ENCODE measurements around the gene RNF113A. TPM values are rescaled to one million over a fixed set of nuclear protein-coding genes. Genes with fewer than 3 reads are reported as not detected.
"Not testable (repeated sequence)": the region's sequence is repeated elsewhere in the genome, so short reads cannot be mapped to it uniquely, and the experiment has no call there.

The RNF113A gene
- total RNA-seq, 1 experiment from 2014 or later = 18.1 TPM

DNA sequence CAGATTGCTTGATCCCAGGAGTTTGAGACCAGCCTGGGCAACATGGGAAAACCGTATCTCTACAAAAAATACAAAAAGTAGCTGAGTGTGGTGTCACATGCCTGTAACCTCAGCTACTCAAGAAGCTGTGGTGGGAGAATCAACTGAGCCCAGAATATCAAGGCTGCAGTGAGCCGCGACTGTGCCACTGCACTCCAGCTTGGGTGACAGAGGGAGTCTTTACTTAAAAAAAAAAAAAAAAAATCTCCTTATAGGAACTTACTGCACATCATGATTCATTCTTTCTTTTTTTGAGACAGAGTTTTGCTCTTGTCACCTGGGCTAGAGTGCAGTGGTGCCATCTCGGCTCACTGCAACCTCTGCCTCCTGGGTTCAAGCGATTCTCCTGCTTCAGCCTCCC, 43.1 kb downstream of the RNF113A start:
- TF ChIP-seq, protein P1, sequence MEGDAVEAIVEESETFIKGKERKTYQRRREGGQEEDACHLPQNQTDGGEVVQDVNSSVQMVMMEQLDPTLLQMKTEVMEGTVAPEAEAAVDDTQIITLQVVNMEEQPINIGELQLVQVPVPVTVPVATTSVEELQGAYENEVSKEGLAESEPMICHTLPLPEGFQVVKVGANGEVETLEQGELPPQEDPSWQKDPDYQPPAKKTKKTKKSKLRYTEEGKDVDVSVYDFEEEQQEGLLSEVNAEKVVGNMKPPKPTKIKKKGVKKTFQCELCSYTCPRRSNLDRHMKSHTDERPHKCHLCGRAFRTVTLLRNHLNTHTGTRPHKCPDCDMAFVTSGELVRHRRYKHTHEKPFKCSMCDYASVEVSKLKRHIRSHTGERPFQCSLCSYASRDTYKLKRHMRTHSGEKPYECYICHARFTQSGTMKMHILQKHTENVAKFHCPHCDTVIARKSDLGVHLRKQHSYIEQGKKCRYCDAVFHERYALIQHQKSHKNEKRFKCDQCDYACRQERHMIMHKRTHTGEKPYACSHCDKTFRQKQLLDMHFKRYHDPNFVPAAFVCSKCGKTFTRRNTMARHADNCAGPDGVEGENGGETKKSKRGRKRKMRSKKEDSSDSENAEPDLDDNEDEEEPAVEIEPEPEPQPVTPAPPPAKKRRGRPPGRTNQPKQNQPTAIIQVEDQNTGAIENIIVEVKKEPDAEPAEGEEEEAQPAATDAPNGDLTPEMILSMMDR (conservative IDR thresholded peaks at IDR 0.05; ENCODE audit: low read depth, low read length) = no peak
- no peak for TF ChIP-seq EZH2 (IDR thresholded peaks at IDR 0.05; ENCODE audit: borderline replicate concordance, low read depth, low read length, poor library complexity, severe bottlenecking)
- no TSS peak for BruUV-seq (replicated peaks)
- ChIA-PET POLR2A (ENCODE audit: low non-redundant PET) (no interaction called here), CTCF (no interaction called here)
- H3K27ac ChIP-seq (ENCODE audit: low read depth, low read length, poor library complexity, severe bottlenecking) = no peak overlapping the region
- no peak overlapping the region for H3K4me3 ChIP-seq (ENCODE audit: low read depth, low read length, poor library complexity, severe bottlenecking)
- H3K27me3 ChIP-seq (replicated peaks; ENCODE audit: insufficient read depth, low read depth, low read length, poor library complexity) = no peaks in the 10 kb centered on the region
- no peaks in the 10 kb centered on the region for H3K4me1 ChIP-seq (ENCODE audit: insufficient read depth, low read length, poor library complexity, severe bottlenecking)
- H3K36me3 ChIP-seq (ENCODE audit: insufficient read depth, low read length, poor library complexity, severe bottlenecking) = peaks cover 2% of the 10 kb centered on the region
- no peak for DNase-seq (ENCODE audit: low spot score)
- H3K9me3 ChIP-seq (ENCODE audit: low read depth, low read length, poor library complexity, severe bottlenecking) = no peaks in the 10 kb centered on the region
- intact Hi-C loops (cut with micrococcal nuclease; ENCODE audit: unreplicated experiment) = no loop called here

DNA sequence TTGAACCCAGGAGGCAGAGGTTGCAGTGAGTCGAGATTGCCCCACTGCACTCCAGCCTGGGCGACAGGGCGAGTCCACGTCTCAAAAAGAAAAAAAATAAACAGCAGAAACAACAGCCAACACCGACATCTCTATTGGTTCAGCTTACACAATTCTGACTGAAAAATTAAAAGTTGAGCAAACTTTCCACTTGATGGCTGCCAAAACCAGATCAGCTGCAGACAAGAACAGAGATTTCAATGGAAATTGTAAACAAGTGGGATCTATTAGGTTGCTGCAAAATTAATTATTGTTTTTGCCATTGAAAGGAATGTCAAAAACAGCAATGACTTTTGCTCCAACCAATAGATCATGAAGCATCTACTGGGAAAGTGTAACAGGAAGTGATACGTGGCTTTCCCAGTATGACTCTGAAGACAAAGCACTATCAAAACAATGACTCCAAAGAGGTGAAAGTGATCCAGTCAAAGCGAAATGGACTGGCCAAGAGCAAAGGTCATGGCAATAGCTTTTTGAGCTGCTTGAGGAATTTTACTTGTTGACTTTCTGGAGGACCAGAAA, 45.1 kb downstream of the RNF113A start:
- no peak for DNase-seq (ENCODE audit: low spot score)
- Histone ChIP-seq H3K27ac (ENCODE audit: low read depth, low read length, poor library complexity, severe bottlenecking) (no peak overlapping the region), H3K4me1 (ENCODE audit: insufficient read depth, low read length, poor library complexity, severe bottlenecking) (no peaks in the 10 kb centered on the region), H3K4me3 (ENCODE audit: low read depth, low read length, poor library complexity, severe bottlenecking) (no peak overlapping the region), H3K36me3 (ENCODE audit: insufficient read depth, low read length, poor library complexity, severe bottlenecking) (peaks cover under 1% of the 10 kb centered on the region), H3K27me3 (replicated peaks; ENCODE audit: insufficient read depth, low read depth, low read length, poor library complexity) (no peaks in the 10 kb centered on the region), H3K9me3 (ENCODE audit: low read depth, low read length, poor library complexity, severe bottlenecking) (no peaks in the 10 kb centered on the region)
- ChIA-PET POLR2A (ENCODE audit: low non-redundant PET) (no interaction called here), CTCF (no interaction called here)
- TF ChIP-seq EZH2 (IDR thresholded peaks at IDR 0.05; ENCODE audit: borderline replicate concordance, low read depth, low read length, poor library complexity, severe bottlenecking) = no peak
- TF ChIP-seq, protein P1 (conservative IDR thresholded peaks at IDR 0.05; ENCODE audit: low read depth, low read length) = no peak
- intact Hi-C loops (cut with micrococcal nuclease; ENCODE audit: unreplicated experiment) = no loop called here
- no TSS peak for BruUV-seq (replicated peaks)

- intact Hi-C loops (cut with micrococcal nuclease; ENCODE audit: unreplicated experiment); H3K4me3 ChIP-seq (ENCODE audit: low read depth, low read length, poor library complexity, severe bottlenecking); H3K27ac ChIP-seq (ENCODE audit: low read depth, low read length, poor library complexity, severe bottlenecking); POLR2A ChIA-PET (ENCODE audit: low non-redundant PET); H3K27me3 ChIP-seq (replicated peaks; ENCODE audit: insufficient read depth, low read depth, low read length, poor library complexity); CTCF ChIA-PET; H3K9me3 ChIP-seq (ENCODE audit: low read depth, low read length, poor library complexity, severe bottlenecking); H3K4me1 ChIP-seq (ENCODE audit: insufficient read depth, low read length, poor library complexity, severe bottlenecking); DNase-seq (ENCODE audit: low spot score); BruUV-seq (replicated peaks); H3K36me3 ChIP-seq (ENCODE audit: insufficient read depth, low read length, poor library complexity, severe bottlenecking): not testable (repeated sequence)
These were observed 47.3 kb downstream of the RNF113A start for GRCh38 chrX:119824221-119824620.

GRCh38 chrX:119821703-119822102, 49.8 kb downstream of the RNF113A start:
- H3K4me1 ChIP-seq (ENCODE audit: insufficient read depth, low read length, poor library complexity, severe bottlenecking); intact Hi-C loops (cut with micrococcal nuclease; ENCODE audit: unreplicated experiment); POLR2A ChIA-PET (ENCODE audit: low non-redundant PET); H3K27ac ChIP-seq (ENCODE audit: low read depth, low read length, poor library complexity, severe bottlenecking); H3K36me3 ChIP-seq (ENCODE audit: insufficient read depth, low read length, poor library complexity, severe bottlenecking); H3K9me3 ChIP-seq (ENCODE audit: low read depth, low read length, poor library complexity, severe bottlenecking); CTCF ChIA-PET; H3K27me3 ChIP-seq (replicated peaks; ENCODE audit: insufficient read depth, low read depth, low read length, poor library complexity); H3K4me3 ChIP-seq (ENCODE audit: low read depth, low read length, poor library complexity, severe bottlenecking); BruUV-seq (replicated peaks); DNase-seq (ENCODE audit: low spot score): not testable (repeated sequence)

Other genes with a start within 250 kb of the RNF113A start
- gene SEPTIN6, start 178.6 kb downstream of the RNF113A start, total RNA-seq (2021) = 61.5 and 69.1 TPM in 2 replicates
- gene SOWAHD, start 113.1 kb downstream of the RNF113A start, total RNA-seq (2021) = 0.20 TPM in 1 of 2 replicates, not detected in the other
- gene RPL39, start 80.1 kb downstream of the RNF113A start, total RNA-seq (2021) = 1,626 and 1,742 TPM in 2 replicates
- 22.6 and 23.4 TPM in 2 replicates for gene UPF3B, start 18.8 kb downstream of the RNF113A start, total RNA-seq (2021)
- gene NDUFA1, start 99 bp upstream of the RNF113A start, total RNA-seq (2021) = 111 and 123 TPM in 2 replicates
- not detected in 2 replicates for gene AKAP14, start 24.2 kb upstream of the RNF113A start, total RNA-seq (2021)
- gene NKAP, start 72.0 kb upstream of the RNF113A start, total RNA-seq (2021) = 9.3 and 11.8 TPM in 2 replicates
- gene RHOXF2B, start 206.0 kb upstream of the RNF113A start, total RNA-seq (2021) = not detected in 2 replicates
- gene RHOXF1, start 244.2 kb upstream of the RNF113A start, total RNA-seq (2021) = not detected in 2 replicates